ENCODE results near the gene POLG.

POLG gene

DNA sequence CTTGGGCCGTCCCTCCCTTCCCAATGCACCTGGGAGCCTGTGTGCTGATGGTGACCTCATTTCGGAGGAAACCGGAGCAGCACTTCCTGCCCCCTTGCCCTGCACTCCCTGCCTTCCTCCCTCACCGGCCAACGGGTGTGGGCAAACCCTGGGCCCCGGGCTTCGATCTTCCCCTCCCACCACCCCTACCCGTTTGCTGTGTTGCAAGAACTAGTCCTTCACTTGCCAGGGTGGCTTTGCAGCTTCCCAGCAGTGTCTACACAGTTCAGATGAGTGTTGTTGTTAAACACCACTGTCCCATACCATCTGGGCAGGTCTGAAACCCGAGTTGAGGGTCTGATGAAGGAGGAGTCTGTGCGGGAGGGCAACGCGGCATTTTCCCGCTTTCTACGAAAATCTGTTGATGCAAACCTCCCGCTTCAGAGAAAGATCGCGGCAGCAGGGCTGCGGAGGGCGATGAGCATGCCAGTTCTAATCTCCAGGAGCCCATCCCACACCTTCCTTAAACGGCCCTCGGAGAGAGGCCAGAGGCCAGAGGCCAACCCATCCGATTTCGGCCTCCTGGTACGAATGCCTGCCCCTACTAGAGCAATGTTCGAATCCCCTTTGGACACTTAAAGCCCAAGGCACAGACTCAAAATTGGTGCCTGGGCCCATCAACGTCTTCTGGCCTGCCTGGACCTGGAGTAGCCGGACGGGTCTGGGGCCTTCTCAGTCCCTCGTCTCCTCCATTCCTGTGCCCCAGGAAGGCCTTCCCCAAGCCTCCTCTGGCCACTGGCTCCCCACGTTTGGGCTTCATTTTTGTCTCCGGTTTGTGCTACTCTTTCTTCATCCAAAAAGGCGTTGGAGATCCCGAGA is 35.7 kb upstream of the POLG start:
- DNase-seq (ENCODE audit: low read depth, low spot score): no peak

GRCh38 chr15:89369341-89369947 is 34.8 kb upstream of the POLG start:
- DNase-seq (ENCODE audit: low read depth, low spot score): no peak

- no peak for DNase-seq (ENCODE audit: low read depth, low spot score)
These were observed 34.1 kb upstream of the POLG start for GRCh38 chr15:89368566-89369223.

GRCh38 chr15:89367485-89368451 is 33.1 kb upstream of the POLG start:
- no peak for DNase-seq (ENCODE audit: low read depth, low spot score)

GRCh38 chr15:89366656-89367393 is 32.2 kb upstream of the POLG start:
- DNase-seq (ENCODE audit: low read depth, low spot score): no peak

- DNase-seq (ENCODE audit: low read depth, low spot score): no peak
These were observed 30.9 kb upstream of the POLG start for GRCh38 chr15:89365462-89366065.

GRCh38 chr15:89364741-89365450 is 30.3 kb upstream of the POLG start:
- DNase-seq (ENCODE audit: low read depth, low spot score): no peak

GRCh38 chr15:89364341-89364740 is 29.7 kb upstream of the POLG start:
- no peak for DNase-seq (ENCODE audit: low read depth, low spot score)

DNA sequence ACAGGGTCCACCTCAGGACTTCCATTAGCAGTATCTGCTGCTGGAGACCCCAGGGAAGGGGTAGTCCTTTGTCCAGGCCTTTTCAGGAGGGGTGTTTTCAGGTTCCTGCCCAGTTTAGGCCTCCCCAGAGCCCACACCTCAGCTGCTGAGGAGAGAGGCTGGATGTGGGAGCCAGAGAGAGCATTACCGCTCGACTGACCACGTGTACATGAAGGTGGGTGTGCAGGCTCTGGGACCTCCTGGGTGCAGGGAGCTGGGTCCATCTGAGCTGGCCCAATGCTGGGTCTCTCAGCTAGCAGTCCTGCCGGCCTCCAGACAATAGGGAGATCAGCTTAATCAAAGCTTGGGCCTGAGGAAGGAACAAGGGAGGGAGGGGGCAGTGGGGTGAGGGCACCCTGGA is 29.1 kb upstream of the POLG start:
- DNase-seq (ENCODE audit: low read depth, low spot score): no peak

GRCh38 chr15:89363133-89363532 is 28.5 kb upstream of the POLG start:
- DNase-seq (ENCODE audit: low read depth, low spot score): no peak

- DNase-seq (ENCODE audit: low read depth, low spot score): no peak
These were observed 27.8 kb upstream of the POLG start for GRCh38 chr15:89362203-89363101.

- DNase-seq (ENCODE audit: low read depth, low spot score): peak; percentile 13
These were observed 27.0 kb upstream of the POLG start for GRCh38 chr15:89361451-89362202.

- no peak for DNase-seq (ENCODE audit: low read depth, low spot score)
These were observed 25.8 kb upstream of the POLG start for GRCh38 chr15:89360294-89360971.

DNA sequence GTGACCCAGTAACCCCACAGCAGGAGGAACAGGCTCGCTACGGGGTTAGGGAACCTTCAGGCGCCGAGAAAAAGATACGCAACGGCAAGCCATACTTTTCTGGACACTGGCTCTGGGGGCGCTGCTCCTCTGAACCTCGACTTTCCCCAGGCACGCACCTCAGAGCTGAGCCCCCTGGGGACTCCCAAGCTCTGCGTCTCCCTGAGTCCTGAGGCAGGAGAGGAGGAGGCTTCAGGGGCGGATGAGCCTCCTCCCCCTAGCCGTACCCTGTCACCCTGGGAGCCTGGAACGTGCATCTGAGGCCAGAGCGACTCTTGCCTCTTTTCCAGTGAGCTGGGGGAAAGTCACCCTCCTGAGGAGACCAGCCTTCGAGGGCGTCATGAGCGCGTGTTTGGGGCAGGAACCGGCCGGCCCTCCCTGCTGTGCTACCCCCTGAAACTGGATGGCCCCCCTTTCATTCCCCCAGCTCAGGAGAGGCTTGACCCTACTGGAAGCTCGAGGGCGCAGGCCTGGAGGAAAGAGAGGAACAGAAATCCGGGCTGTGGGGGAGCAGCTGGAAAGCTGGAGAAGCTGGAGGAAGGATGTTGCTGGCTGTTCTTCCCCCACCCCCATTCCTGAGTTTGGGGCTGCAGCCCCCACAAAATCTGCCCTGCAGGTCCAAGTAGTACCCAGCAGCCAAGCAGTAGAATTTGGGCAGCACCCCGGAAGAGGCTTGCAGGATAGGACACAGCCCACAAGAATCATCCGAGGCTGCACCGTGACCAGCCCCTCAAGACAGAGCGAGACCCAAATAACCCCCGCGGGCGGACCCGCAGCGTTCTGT is 25.1 kb upstream of the POLG start:
- DNase-seq (ENCODE audit: low read depth, low spot score): no peak

DNA sequence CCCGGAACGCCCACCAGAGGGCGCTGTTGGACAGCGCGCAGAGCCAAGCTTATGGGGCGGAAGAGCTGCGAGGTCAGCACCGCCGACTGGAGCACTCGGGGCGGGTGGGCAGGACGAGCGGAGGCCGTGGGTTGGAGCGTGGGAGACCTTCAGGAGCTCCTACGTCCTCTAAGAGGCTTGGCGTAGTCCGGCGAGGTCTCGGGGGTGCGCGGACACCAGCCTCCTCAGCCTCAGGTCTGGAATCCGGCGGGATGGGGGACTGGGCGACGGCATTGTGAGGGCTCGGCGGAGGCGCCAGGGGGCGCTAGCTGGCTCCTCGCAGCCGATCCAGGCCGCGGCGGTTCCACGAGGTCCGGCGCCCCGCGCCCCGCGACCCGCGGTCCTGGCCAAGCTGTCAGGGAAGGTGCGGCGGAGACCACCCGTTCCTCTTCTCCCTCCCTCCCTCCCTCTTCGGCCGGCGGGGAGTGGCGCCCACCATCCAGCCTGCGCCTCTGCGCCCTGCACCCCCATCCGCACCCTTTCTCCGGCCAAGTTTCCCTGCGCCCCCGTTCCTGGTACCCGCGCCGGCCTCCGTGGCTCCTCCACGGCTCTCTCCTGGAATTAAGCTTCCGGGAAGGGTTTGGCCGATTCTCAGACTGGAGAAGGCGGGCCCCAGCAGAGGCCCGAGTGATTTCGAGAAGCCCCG is 24.3 kb upstream of the POLG start:
- peak; percentile 53 for DNase-seq (ENCODE audit: low read depth, low spot score)

DNA sequence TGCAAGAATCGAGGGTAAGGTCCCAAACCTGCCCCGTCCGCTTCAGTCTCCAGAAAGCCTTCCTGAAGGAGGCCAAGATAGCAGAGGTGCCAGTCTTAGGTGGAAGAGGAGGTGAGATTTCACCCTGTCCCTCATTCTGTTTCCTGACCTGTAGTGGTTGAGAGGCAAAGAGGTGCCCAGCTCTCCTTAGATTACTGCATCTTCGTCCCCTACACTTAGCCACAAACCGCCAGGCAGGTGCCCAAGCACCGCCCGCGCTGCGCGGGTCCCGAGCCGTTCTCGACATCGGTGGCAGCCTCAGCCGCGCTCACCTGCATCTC is 23.8 kb upstream of the POLG start:
- no peak for DNase-seq (ENCODE audit: low read depth, low spot score)
